Germinal center (tissue), 1 donor: ENCODE data around the gene LSM14B.
"Not testable (repeated sequence)": the region's sequence is repeated elsewhere in the genome, so short reads cannot be mapped to it uniquely, and the experiment has no call there.

Experiments
- DNase-seq: peaks from one replicate; pipeline ENCODE4 v3.0.0; 2012; ENCODE audit warnings: mixed read lengths, low spot score

The LSM14B gene

DNA sequence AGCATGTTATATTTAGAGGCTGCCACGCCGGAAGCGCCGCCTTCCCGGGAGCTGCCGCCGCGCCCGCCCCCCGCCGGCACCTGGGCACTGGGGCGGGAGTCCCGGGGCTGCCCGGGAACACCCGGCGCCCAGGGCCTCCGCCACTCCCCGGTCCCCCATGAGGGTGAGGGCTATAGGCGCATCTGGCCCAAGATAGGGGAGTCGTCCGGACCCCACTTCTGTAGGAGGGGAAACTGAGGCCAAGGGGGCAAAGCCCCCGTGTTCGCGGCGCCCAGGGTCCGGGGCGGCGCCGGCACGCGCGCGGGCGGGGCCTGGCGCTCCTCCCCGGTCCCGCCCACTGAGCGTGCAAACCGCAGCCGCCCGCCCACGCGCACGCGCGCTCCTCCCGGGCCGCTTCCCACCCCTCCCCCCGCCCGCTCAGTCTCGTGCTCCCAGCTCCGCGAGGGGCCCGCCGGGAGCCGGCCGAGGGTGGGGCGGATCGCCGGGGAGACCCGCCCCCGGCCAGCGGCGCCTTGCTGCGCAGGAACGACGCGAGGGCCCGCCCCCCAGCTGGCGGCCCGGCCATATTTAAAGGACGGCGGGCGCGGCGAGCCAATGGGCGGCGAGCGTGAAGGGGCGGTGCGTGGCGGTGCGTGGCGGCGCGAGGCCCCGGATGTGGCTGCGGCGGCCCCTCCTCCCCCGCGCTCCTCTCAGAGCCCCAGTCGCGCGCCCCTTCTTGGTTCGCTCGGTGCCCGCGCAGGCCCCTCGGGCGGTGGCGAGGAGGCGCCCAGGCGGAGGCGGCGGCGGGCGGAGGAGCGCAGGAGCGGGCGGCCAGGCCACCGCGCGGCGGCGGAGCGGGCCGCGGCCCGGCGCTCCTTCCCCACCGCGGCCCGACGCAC, at the start of gene LSM14B:
Gene LSM14B, plus strand, starts transcription at position 700 of the 878 bp plus-strand sequence. CDS start 192 bp downstream, outside the sequence.
- DNase-seq, result peak; percentile 98

DNA sequence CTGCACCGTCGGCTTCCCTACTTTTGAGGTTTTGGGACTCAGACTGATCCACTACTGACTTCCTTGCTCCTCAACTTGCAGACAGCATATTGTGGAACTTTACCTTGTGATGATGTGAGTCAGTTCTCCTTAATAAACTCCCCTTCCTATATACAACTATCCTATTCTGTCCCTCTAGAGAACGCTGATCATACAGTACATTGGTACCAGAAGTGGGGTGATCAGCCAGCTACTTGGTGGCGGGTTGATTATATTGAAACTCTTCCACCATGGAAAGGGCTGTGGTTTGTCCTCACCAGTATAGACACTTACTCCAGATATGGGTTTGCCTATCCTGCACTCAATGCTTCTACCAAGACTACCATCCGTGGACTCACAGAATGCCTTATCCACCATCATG, 49.0 kb upstream of the LSM14B start:
- DNase-seq, result no peak

DNA sequence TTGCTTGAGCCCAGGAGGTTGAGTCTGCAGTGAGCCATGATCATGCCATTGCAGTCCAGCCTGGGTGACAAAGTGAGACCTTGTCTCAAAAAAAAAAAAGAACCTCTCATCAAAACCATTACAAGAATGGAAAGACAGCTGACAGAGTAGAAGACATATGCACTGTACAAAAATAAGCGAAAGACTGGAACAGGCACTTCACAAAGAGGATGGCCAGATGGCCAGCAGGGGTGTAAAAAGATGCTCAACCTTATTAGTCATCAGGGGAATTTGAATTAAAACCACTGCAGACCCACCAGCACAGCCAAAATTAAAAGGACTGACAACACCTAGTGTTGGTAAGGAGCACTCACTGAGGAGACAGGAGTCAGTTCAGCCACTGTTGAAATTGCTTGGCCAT, 43.1 kb upstream of the LSM14B start:
- DNase-seq, result no peak

DNA sequence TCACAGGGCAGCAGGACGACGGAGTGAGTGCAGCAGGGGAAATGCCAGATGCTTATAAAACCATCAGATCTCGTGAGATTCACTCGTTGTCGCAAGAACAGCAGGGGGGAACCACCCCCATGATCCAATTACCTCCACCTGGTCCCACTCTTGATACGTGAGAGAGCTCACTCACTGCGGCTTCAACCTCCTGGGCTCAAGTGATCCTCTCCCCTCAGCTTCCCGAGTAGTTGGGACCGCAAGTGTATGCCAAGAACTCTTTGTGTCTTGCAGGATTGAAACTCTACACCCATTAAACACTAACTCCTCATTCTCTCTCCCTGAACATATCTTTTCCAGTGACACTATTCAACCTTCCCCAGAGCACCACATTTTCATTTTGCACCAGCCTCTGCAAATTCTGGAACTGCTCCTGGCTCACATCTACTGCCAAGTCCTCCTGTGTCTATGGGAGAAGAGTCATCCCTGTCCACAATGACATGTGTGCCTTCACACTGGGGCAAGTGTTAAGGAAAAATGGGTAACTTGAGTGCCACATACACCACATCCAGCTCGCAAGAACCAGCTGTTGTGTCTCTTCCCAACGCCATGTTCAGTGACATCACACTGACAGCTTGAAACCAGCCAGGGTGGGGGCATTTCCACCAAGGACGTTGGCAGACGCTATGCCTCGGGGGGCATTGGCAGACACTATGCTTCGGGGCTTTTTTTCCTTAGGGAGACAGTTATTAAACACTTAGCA, 41.9 kb upstream of the LSM14B start:
- DNase-seq, result no peak

DNA sequence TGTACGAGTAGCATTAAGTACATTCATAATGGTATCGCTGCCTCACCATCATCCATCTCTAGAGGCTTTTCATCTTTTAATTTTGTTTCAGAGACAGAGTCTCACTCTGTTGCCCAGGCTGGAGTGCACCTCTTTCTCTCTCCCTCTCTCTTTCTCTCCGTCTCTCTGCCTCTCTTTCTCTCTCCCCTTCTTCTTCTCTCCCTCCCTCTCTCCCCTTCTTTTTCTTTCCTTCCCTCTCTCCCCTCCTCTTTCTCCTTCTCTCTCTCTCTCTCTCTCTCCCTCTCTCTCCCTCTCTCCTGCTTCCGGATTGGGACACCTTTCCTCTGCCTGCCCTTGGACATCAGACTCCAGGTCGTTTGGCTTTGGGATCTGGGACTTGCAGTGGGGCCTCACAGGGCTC, 39.0 kb upstream of the LSM14B start:
- DNase-seq, result no peak

DNA sequence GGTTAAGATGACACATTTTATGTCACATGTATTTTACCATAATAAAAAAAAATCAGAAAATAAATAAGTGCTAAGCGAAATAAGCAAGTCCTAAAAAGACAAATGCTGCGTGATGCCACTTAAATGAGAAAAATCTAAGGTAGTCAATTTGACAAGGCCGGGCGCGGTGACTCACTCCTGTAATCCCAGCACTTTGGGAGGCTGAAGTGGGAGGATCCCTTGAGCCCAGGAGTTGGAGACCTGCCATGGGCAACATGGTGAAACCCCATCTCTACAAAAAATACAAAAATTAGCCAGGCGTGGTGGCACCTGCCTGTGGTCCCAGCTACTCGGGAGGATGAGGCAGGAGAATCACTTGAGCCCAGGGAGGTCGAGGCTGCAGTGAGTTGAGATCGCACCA, 38.1 kb upstream of the LSM14B start:
- DNase-seq, result not testable (repeated sequence)

DNA sequence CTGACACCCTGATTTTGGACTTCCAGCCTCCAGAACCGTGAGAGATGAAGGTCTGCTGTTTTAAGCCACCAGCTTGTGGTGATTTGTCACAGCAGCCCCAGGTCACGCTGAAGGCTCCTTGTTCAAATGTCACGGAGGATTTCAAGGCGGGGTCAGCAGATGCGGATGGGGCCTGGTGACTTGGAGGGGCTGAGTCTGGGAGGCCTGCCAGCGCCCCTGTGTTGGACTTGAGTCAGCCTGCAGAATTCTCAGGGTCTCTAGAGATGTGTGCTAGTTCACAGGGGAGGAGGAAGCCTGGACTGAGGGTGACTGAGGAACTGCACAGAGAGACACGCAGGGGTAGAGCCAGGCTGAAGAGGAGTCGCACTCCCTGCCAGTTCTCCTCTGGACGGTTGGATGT, 37.1 kb upstream of the LSM14B start:
- no peak for DNase-seq

DNA sequence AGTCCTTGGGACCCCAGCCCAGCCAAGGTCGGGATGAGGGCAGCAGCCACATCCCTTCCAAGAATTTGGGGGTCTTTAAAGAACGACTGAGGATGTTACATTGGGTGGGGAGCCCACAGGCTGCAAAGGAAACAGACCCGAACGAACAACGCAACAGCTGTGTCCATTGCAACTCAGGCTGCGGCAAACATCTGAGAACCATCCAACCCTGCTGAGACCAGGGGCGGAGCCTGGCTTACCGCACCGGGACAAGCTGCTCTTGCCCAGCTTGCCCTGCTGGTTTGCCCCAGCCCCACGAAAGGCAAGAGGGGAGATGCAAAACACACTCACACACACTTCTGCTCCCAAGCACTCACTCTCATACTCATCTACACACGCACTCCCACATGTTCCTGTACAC, 35.0 kb upstream of the LSM14B start:
- DNase-seq, result no peak

DNA sequence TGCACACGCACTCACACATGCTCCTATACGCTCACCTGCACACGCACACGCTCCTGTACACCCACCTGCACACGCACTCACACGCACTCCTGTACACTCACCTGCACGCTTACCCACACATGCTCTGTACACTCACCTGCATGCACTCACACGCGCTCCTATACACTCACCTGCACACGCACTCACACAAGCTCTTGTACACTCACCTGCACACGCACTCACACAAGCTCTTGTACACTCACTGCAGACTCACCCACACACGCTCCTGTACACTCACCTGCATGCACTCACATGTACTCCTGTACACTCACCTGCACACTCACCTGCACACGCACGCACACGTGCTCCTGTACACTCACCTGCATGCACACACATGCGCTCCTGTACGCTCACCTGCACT, 34.6 kb upstream of the LSM14B start:
- DNase-seq, result no peak

DNA sequence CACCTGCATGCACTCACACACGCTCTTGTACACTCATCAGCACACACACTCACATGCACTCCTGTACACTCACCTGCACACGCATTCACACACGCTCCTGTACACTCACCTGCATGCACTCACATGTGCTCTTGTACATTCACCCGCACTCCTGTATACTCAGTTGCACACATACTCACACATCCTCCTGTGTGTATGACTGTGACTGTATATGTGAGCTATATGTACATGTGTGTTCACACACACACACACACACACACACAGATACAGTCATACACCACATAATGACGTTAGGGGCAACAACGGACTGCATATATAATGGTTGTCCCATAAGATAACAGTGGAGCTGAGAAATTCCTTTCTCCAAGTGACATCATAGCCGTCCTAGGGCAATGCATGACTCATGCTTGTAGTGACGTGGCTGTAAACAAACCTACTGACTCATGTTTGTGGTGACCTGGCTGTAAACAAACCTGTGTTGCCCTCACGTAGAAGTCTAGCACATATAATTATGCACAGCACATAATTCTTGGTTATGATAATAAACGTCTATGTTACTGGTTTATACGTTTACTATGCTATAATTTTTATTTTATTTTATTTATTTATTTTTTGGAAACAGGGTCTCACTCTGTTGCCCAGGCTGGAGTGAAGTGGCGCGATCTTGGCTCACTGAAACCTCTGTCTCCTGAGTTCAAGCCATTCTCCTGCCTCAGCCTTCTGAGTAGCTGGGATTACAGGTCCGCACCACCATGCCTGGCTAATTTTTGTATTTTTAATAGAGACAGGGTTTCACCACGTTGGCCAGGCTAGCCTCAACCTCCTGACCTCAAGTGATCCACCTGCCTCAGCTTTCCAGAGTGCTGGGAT, 33.8 kb upstream of the LSM14B start:
- no peak for DNase-seq

DNA sequence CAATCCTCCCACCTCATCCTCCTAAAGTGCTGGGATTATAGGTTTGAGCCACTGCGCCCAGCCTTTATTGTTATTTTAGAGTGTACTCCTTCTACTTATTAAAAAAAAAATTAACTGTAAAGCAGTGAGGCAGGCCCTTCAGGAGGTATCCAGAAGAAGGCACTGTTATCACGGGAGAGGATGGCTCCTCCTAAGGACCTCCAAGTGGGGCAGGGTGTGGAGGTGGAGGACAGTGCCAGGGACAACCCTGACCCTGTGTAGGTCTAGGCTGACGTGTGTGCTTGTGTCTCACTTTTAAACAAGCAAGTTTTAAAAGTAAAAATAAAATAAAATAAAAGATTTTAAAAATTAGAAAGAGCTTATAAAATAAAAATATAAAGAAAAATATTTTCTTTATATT, 32.9 kb upstream of the LSM14B start:
- DNase-seq, result no peak

DNA sequence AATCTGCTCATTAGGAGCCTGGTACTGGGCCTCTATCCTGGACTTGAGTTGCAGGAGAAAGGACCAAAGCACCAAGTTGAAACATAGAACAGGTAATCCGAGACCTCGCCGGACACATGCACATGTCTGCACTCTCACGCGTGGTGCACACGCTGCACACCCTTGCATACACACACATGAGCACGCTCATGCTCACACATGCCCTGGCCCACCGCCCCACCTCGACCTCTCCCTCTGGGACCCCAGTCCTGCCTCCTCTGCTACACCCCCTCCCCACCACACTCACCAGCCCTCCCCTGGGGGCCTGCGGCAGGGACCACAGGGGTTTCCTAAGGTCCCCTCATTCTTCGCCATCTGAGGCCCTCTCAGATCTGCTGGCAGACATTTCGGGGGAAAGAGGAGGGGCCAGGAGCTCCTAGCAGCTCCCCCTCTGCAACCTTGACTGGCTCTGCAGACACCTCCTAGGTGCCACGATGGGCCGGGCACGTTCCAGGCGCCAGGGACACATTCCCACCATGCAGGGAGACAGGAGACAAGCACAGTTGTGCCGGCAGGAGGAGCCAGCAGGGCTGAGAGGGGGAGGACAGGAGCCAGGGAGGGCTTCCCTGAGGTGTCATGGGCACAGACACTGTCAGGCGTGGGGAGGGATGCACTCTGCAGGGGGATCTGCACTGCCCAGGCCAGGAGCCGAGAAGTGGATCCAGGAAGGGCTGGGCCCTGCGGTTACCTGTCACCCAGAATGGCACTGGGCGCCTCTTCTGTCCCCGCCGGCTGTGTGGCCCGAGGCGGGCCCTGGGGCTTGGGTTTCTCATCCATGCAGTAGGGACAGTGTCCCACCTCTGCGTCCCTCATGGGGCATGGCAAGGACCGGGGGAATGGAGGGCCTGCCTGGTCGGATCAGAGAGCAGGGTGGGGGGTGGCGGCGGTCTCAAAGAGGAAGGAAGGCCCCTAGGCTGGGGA, 25.6 kb upstream of the LSM14B start:
- no peak for DNase-seq

DNA sequence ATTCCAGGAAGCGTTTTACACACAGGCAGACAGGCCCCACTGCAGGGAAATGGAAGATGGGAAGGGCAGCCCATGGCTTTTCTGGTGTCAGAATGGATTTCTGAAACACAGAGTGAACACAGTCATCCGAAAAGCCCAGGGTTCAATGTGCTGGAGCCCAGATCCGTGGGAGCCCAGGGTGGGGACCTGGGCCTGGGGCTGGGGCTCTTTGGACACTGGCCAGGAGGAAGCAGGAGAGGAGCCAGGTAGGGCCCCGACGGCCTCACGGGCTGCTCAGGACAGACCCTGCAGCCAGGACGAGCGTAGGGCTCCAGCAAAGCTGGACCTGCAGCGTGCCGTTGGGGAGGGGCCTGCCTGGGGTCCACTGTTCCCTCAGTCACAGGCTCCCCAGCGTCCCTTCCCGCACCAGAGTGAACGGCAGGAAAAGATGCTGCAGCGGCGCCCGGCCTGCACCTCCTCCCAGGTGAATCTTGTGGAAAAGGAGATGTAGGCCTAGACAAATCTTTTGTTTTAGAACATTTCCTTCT, 24.3 kb upstream of the LSM14B start:
- no peak for DNase-seq

DNA sequence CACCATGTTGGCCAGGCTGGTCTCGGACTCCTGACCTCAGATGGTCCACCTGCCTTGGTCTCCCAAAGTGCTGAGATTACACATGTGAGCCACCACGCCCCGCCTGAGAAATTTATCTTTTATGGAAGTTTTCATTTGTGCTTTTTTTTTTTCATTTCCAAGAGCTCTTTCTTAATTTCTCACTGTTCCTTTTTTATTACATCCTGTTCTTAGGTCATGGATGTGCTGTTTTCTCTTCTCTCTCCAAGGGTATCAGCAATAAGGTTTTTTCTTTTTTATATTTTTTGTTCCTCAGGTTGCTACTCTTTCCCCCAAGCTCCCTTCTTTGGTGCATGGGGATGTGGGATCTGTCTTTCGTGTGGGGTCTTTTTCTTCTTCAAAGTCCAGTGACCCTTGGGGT, 21.2 kb upstream of the LSM14B start:
- DNase-seq, result no peak

DNA sequence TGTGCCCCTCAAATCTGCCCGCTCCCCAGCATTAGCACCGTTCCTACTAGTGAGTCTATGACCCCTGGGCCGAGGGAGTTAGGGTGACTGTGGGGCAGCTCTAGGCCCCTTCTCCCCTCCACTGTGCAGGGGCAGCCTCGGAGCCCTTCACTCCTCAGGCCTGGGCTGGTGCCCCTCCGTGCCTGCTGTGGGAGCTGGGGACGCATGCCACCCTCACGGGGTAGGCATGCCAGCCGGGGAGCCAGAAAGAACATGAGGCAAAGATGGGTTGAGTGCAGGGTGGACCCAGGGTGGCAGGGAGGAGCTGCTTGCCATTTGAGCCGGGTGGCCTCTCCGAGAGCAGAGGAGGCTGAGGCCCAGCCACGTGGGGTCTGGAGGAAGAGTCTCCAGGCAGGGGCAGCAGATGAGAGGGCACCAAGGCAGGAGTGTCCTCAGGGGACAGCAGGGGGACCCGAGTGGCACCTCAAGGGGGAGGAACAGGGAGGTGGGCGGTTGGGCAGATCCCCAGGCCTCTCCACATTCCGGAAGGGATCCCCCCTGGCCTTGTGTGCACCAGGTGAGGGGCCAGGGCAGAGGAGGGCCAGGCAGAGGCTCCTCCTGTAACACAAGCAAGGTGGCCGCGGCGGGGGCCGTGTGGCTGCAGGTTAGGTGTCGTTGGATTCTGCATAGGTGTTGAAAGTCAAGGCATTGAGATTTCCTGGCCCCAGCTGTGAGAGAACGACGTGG, 18.6 kb upstream of the LSM14B start:
- no peak for DNase-seq

DNA sequence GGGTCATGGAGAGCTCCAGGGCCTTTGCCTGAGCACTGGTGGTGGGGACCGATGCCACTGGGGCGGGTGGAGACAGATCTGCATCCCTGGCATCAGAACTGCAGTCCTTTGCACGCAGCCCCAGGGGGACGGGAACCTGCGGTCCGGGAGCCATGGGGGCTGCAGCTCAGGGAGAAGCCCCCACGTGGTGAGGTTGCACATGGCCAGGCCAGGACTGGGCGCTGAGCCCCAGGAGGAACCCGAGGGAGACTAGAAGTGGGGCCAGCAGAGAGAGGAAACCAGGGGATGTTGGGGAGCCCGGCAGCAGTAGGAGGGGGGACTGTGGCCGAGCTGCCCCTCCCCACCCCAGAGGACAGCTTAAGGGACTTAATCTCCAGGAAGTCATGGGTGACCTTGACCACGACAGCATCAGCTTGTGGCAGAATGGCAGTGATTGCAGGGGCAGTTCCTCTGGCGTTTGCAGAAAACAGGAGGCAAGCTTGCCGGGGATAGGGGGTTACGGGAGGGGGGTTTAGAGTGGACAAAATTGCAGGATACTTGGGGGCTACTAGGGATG, 18.0 kb upstream of the LSM14B start:
- no peak for DNase-seq

DNA sequence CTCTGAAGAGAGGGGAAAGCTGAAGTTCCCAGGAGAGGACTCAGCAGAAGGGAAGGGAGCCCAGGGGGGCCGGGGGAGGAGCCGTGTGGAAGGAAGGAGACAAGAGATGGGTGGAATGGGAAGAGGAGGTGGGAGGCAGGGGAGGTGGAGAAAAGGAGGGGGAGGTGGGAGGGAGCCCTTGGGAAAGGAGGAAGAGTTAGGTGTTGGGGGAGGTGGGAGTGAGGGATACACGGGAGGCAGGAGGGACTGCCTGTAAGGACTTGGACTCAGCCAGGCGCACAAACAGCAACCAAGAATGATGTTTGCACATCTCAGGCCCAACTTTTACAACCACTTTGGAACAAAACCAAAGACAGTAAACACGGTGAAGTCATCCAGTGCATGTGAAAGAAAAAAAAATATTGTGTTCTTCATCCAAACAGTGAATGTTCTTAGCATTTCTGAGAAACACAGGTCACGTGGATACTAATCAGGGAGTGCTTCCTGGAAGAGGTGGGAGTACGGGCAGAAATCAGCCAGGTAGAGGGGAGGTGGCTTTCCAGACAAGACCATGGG, 17.4 kb upstream of the LSM14B start:
- DNase-seq, result no peak

DNA sequence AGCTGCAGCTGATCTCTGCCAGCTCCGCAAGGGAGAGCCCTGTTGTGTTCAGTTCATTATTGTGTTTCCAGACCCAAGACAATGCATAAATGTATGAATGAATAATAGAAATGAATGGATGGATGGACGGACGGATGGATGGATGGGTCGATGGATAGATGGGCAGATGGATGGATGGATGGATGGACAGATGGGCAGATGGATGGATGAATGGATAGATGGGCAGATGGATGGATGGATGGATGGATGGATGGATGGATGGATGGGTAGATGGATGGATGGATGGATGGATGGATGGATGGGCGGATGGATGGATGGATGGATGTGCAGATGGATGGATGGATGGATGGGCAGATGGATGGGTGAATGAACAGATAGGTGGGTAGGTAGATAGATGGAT, 16.7 kb upstream of the LSM14B start:
- no peak for DNase-seq

DNA sequence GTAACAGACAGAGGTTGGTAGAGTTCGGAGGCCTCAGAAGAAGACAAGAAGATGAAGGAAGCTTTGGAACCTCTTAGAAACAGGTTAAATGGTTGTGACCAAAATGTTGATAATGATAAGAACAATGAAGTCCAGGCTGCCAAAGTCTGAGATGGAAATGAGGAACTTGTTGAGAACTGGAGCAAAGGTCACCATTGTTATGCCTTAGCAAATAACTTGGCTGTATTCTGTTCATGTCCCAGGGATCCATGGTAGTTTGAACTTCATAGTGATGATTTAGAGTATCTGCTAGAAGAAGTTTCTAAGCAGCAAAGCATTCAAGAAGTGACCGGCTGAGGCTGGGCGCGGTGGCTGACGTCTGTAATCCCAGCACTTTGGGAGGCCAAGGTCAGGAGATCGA, 11.1 kb upstream of the LSM14B start:
- DNase-seq, result no peak

DNA sequence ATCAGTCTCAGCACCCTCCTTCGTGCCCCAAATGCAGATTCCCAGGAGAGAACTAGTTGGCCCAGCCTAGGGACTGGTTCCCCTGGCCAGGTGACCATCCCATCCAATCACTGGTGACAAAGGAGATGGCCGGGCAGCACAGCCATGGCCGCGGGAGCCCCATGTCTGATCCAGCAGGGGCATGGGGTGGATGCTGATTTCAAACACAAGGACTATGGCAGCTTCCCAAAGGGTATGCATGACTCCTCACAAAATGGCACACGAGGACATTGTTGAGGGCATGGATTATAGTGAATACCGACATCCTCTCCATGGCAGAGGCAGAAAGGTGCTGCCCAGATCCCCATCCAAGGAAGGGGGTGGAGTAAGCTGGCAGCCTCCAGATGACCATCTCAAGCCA, 9.9 kb upstream of the LSM14B start:
- DNase-seq, result no peak
